Panc1 (cell line): ENCODE measurements around the gene PPARG. TPM values are rescaled to one million over a fixed set of nuclear protein-coding genes. Genes with fewer than 3 reads are reported as not detected.

Source experiments
- ATAC-seq: fragments of 200-7000 bp; cut with Tn5 transposase; 2 replicates; pipeline ENCODE4 v1.9.1; 2020; ENCODE audit warnings: mild to moderate bottlenecking, moderate library complexity
- BruUV-seq: library from RNA; stranded (reverse); fragments of 400-500 nt; replicated peaks from 2 replicates; lab custom pipeline; 2021; lab: Mats Ljungman, UMichigan
- CTCF ChIA-PET: fragments of 300-600 bp; sonication (Branson Sonifier 250); formaldehyde crosslinking; loops from one replicate; lab custom pipeline; 2022; ENCODE audit warnings: antibody characterized with exemption; lab: Charles Lee
- POLR2A ChIA-PET: fragments of 300-600 bp; sonication (Branson Sonifier 250); formaldehyde crosslinking; loops from one replicate; lab custom pipeline; 2022; ENCODE audit warnings: antibody characterized with exemption; lab: Charles Lee
- DNase-seq: peaks from one replicate; pipeline ENCODE4 v3.0.0-alpha.2; 2010; ENCODE audit warnings: low read depth, low spot score
- H3K27ac ChIP-seq: 2 replicates; pipeline ENCODE4 v1.5.1; 2011; ENCODE audit warnings: mild to moderate bottlenecking, low read length, inconsistent platforms
- H3K27me3 ChIP-seq: fragments of 200-500 bp; sonication (Bioruptor generic); 2 replicates; pipeline ENCODE4 v1.6.0; 2014; ENCODE audit warnings: low read length, inconsistent platforms; ENCODE audit not compliant: control insufficient read depth, insufficient read depth
- H3K36me3 ChIP-seq: fragments of 200-500 bp; sonication (Bioruptor generic); 2 replicates; pipeline ENCODE4 v1.5.1; 2014; ENCODE audit warnings: inconsistent platforms, mild to moderate bottlenecking, low read length, moderate library complexity; ENCODE audit not compliant: control insufficient read depth, insufficient read depth
- H3K4me1 ChIP-seq: 2 replicates; pipeline ENCODE4 v1.5.1; 2011; ENCODE audit warnings: inconsistent platforms, mild to moderate bottlenecking, low read length, moderate library complexity; ENCODE audit not compliant: control insufficient read depth, insufficient read depth
- H3K4me3 ChIP-seq, 2 experiments: 2 replicates each; pipeline ENCODE4 v1.5.1; 2011 to 2012; ENCODE audit warnings: low read depth in 2 of 2, low read length in 2 of 2, mild to moderate bottlenecking in 2 of 2, inconsistent platforms in 1 of 2, moderate library complexity in 1 of 2
- H3K9me3 ChIP-seq: fragments of 200-500 bp; sonication (Bioruptor generic); 2 replicates; pipeline ENCODE4 v1.5.1; 2014; ENCODE audit warnings: low read depth, mild to moderate bottlenecking, inconsistent platforms, low read length, moderate library complexity; ENCODE audit not compliant: control insufficient read depth, insufficient read depth
- CTCF ChIP-seq: fragments of 450-650 bp; IDR thresholded peaks from 2 replicates; pipeline ENCODE4 v1.5.1; 2017; ENCODE audit warnings: mild to moderate bottlenecking
- POLR2AphosphoS5 ChIP-seq: IDR thresholded peaks from 2 replicates; pipeline ENCODE4 v1.6.1; 2012; ENCODE audit warnings: mild to moderate bottlenecking, low read depth, low read length, moderate library complexity
- REST ChIP-seq, 2 experiments: IDR thresholded peaks; 2 replicates each; pipeline ENCODE4 v1.6.1; 2011 to 2012; ENCODE audit warnings: low read depth in 2 of 2, control low read depth in 1 of 2, low read length in 1 of 2, mild to moderate bottlenecking in 1 of 2, moderate library complexity in 1 of 2; ENCODE audit not compliant: insufficient read depth in 1 of 2
- SIN3A ChIP-seq: IDR thresholded peaks from 2 replicates; pipeline ENCODE4 v1.6.1; 2012; ENCODE audit warnings: low read depth, mild to moderate bottlenecking, low read length, moderate library complexity, borderline replicate concordance; ENCODE audit not compliant: insufficient read depth
- TCF7L2 ChIP-seq: IDR thresholded peaks from 2 replicates; pipeline ENCODE4 v1.6.1; 2011; ENCODE audit warnings: mild to moderate bottlenecking, low read depth, low read length, inconsistent platforms
- in situ Hi-C: cut with HindIII; loops from 2 replicates; pipeline ENCODE4 v1.10.0; 2016; ENCODE audit warnings: low sequenced_read_pairs, low pct_unique_long_range_greater_than_20kb
- intact Hi-C: fragments of 100-400 bp; cut with micrococcal nuclease; formaldehyde crosslinking; loops from one replicate; pipeline ENCODE4 v1.10.0; 2022; ENCODE audit not compliant: unreplicated experiment
- total RNA-seq: library from RNA; stranded (reverse); gene quantifications from one replicate; pipeline ENCODE4 v1.2.1, GENCODE V29; 2021; ENCODE audit not compliant: unreplicated experiment

Gene PPARG
- total RNA-seq, 1 experiment from 2014 or later: 88.1 TPM

GRCh38 chr3:12345584-12346494 is 57.0 kb downstream of the PPARG start:
- Histone ChIP-seq H3K27me3 (no peaks in the 10 kb centered on the region), H3K36me3 (no peaks in the 10 kb centered on the region), H3K27ac (peak overlapping the region; percentile 66; the same call in 1 of the 2 replicates), H3K9me3 (no peaks in the 10 kb centered on the region), H3K4me3 (no peak overlapping the region), H3K4me1 (peaks cover 35% of the 10 kb centered on the region)
- no peak for DNase-seq
- ATAC-seq: no peak
- TF ChIP-seq REST (IDR thresholded peaks at IDR 0.05; ENCODE audit: insufficient read depth in 1 of 2, low read depth in 2 of 2, low read length in 1 of 2) (no peak), CTCF (no peak), TCF7L2 (no peak), SIN3A (no peak), POLR2AphosphoS5 (no peak)
- POLR2A ChIA-PET: no interaction called here
- in situ Hi-C loops (no loop called here), intact Hi-C loops (no loop called here)
- CTCF ChIA-PET: interaction anchor here (0.6 kb wide), 1 partner anchor 35 kb away, joined by 3 read pairs; no protein-coding TSS in a partner anchor
- BruUV-seq: TSS peak; percentile 8

GRCh38 chr3:12347301-12347700 is 58.4 kb downstream of the PPARG start:
- H3K36me3 ChIP-seq: no peaks in the 10 kb centered on the region
- ChIA-PET CTCF (no interaction called here), POLR2A (interaction anchor here (0.6 kb wide), 1 partner anchor 159 kb away, joined by 3 read pairs; no protein-coding TSS in a partner anchor)
- intact Hi-C loops: no loop called here
- in situ Hi-C loops: no loop called here
- peaks cover 41% of the 10 kb centered on the region for H3K4me1 ChIP-seq
- no peaks in the 10 kb centered on the region for H3K27me3 ChIP-seq
- BruUV-seq: no TSS peak
- ATAC-seq (no peak), DNase-seq (no peak)
- H3K9me3 ChIP-seq: no peaks in the 10 kb centered on the region
- no peak overlapping the region for H3K4me3 ChIP-seq
- no peak for TF ChIP-seq REST (IDR thresholded peaks at IDR 0.05; ENCODE audit: insufficient read depth in 1 of 2, low read depth in 2 of 2, low read length in 1 of 2)
- TF ChIP-seq SIN3A: no peak
- no peak for TF ChIP-seq POLR2AphosphoS5
- no peak for TF ChIP-seq CTCF
- TF ChIP-seq TCF7L2: no peak
- H3K27ac ChIP-seq: no peak overlapping the region
